HG03045 (cell line): ENCODE data around the gene C3orf18.
"Not testable (repeated sequence)": the region's sequence is repeated elsewhere in the genome, so short reads cannot be mapped to it uniquely, and the experiment has no call there.

Experiments
- ATAC-seq: cut with Tn5 transposase; IDR thresholded peaks from one replicate; pipeline ENCODE4 v1.9.1; 2021; ENCODE audit warnings: mild to moderate bottlenecking, moderate library complexity; ENCODE audit not compliant: unreplicated experiment

The C3orf18 gene

GRCh38 chr3:50525191-50525910, 42.2 kb downstream of the C3orf18 start:
- no peak for ATAC-seq

GRCh38 chr3:50524746-50525145, 42.8 kb downstream of the C3orf18 start:
- no peak for ATAC-seq

GRCh38 chr3:50523279-50523811, 44.2 kb downstream of the C3orf18 start:
- ATAC-seq, result no peak

GRCh38 chr3:50521572-50521971, 46.0 kb downstream of the C3orf18 start:
- ATAC-seq, result no peak

GRCh38 chr3:50520849-50521248, 46.7 kb downstream of the C3orf18 start:
- ATAC-seq, result no peak

GRCh38 chr3:50519471-50520089, 48.0 kb downstream of the C3orf18 start:
- no peak for ATAC-seq

- no peak for ATAC-seq
These were observed 49.1 kb downstream of the C3orf18 start for GRCh38 chr3:50518436-50518835.

- ATAC-seq, result no peak
These were observed 49.8 kb downstream of the C3orf18 start for GRCh38 chr3:50517721-50518206.

GRCh38 chr3:50516440-50516871, 51.1 kb downstream of the C3orf18 start:
- no peak for ATAC-seq

GRCh38 chr3:50515565-50516439, 51.7 kb downstream of the C3orf18 start:
- no peak for ATAC-seq

GRCh38 chr3:50512908-50513307, 54.6 kb downstream of the C3orf18 start:
- not testable (repeated sequence) for ATAC-seq

- no peak for ATAC-seq
These were observed 55.4 kb downstream of the C3orf18 start for GRCh38 chr3:50512131-50512530.

GRCh38 chr3:50510325-50510724, 57.2 kb downstream of the C3orf18 start:
- ATAC-seq, result no peak

GRCh38 chr3:50509715-50510114, 57.8 kb downstream of the C3orf18 start:
- no peak for ATAC-seq

GRCh38 chr3:50508821-50509220, 58.7 kb downstream of the C3orf18 start:
- ATAC-seq, result no peak
